Diencephalon (tissue), 1 donor: Measurements from ENCODE around the gene HSPB6. TPM values are rescaled to one million over a fixed set of nuclear protein-coding genes. Genes with fewer than 3 reads are reported as not detected.

Source experiments
- total RNA-seq: library from RNA; depleted of rRNA; stranded (reverse); fragments of >200 nt; gene quantifications from one replicate; pipeline ENCODE4 v1.2.3, GENCODE V29; 2014

The HSPB6 gene, protein sequence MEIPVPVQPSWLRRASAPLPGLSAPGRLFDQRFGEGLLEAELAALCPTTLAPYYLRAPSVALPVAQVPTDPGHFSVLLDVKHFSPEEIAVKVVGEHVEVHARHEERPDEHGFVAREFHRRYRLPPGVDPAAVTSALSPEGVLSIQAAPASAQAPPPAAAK
- total RNA-seq = 0.23 TPM

DNA sequence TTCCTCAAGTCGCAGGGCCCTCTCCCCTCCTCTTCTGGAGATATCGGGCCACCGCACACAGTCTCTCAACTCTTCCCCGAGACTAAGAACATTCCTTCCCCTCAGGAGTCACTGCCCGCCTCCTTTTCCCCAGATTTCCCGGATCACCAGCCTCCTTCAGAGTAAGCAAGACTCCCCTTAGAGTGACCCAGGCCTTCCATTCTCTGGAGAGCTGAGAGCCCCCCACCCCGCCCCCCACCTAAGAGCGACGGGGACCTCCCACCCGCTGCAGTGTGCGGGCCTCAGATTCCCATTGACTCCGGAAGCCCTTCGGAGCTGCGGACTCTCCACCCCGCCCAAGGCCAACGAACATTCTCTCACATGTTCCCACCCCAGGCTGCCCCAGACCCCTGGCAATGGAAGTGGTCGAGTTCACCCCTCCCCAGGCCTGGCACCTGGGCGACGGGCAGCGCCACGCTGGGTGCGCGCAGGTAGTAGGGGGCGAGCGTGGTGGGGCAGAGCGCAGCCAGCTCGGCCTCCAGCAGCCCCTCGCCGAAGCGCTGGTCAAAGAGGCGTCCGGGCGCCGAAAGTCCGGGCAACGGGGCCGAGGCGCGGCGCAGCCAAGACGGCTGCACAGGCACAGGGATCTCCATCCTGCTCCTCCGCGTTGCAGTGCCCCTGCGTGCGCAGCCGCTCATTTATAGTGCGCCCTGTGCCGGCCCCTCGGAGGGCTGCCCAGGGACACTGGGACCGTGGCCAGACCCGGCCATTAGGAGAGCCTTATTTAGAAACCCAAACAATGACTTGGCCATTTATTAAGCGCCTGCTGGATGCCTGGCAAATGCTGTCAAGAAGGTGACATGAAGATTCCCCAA is at the start of gene HSPB6:
HSPB6 (minus strand) TSS at position 653 of the 854 bp plus-strand sequence; CDS start at position 632, 21 bp downstream.

DNA sequence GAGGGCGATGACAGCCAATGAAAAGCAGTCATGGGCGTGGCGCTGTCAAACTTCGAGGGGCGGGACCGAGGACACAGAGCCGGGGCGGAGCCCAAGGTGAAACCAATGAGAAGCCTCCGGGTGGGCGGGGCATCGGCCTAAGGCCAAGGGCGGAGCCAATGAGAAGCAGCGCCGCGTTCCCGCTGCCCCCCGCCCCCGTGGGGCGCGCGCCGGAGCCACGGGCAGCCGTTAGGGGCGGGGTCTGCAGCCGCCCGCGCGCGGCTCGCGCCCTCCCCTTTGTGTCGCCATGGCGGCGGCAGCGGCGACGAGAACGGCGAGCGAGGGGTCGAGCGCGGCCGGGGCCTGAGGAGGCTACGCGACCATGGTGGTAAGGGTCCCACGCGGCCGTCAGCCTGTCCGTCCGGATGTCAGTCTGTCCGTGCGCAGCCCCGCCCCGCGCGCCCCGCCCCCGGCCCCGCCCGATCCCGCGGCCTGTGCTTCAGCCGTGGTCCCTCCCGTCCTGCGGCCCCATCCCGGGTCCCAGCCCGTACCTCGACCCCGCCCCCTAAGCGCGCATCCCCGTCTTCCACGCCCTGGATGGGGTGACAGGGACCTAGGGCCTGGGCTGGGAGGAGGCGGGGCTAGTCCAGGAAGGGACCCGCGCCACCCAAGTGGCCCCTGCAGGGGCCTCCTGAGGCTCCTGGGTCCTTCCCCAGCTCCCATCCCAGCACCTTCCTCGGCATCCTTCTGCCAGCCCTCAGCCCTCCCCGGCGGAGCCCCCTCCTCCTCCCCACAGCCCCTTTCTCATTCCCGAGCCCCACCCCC is 18.7 kb upstream of the HSPB6 start, which contains the start of gene ARHGAP33:
ARHGAP33 (plus strand) TSS at position 267 of the 804 bp plus-strand sequence; CDS start at position 362, 95 bp downstream.

DNA sequence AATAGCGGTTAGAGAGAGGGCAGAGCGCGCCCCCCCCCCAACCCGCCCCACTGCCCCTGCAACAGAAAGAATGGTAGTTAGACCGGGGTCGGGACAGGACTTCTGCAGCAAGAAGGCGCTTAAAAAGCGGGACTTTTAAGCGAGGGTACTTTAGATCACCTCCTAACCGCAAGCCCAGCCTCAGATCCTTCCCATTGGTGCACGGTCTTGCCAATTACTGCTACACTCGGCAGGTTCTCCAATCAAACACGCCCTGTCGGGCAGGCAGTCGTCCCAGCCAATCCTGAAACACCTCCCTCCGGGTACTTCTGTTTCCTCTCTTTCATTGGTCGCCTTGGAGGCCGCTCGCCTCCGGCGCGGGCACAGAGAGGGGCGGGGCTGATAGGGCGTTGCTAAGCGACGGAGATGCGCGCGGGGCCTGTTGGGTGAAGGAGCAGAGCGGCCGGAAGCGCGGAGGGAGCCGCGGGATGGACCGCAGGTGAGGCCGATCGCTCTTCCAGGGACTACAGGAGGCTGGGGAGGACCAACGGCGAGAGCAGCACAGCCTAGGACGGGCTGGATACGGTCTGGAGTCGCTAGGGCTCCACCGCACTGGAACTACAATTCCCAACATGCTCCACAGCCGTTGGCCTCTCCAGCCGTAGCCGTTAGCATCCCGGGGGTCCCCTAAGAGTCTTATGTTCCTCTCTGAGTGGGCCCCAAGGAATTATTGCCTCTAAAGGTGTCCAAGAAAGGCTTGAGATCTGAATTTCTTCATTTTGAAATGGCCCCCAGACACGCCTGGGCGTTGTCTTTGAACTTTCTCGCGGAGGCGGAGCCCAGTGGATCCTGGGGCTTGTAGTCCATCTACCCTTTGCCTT is 1.1 kb upstream of the HSPB6 start, which contains the start of gene PROSER3:
PROSER3 (plus strand) TSS at position 428 of the 860 bp plus-strand sequence; CDS start at position 468, 40 bp downstream.

DNA sequence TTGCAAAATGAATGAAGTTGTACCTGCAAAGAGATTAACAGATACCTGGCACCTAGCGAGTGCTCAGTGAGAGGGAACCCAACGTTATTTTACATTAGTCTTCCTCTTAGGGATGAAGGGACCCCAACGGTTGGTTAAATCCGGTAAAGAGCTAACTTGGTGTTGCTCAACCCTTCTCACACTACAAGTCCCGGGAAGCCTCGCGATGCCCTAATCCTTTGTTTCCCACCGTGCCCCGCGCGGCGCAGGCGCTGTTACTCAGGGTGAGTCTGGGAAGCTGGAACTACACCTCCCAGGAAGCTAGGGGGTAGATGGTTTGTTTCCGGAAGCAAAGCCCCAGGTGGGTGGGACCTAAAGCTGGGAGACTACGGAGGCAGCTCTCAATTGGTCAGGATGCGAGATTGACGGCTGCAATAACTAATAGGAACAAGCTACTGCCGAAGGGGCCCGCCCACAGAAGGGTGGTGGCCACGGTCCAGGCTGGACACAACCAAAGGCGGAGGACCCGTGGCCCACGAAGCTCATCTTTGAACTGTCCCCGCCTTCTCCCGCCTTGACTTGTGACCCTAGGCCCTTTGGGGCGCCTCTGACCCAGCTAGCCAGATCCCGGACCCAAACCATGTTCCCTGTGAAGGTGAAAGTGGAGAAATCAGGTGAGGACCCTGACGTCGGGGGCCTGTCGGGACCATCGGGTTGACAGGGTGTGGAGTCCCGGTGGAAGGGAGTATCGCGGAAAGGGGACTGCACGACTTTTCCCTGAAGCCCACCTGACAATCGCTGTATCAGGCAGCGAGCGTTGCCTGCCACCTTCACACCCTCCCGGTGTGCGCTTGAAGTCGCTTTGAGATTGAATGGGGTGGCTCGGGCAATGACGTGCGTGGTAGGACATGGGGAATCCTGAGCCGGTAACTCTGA is 8.5 kb downstream of the HSPB6 start, which contains the start of gene LIN37:
LIN37 (plus strand) TSS at position 471 of the 915 bp plus-strand sequence; CDS start at position 620, 149 bp downstream.

DNA sequence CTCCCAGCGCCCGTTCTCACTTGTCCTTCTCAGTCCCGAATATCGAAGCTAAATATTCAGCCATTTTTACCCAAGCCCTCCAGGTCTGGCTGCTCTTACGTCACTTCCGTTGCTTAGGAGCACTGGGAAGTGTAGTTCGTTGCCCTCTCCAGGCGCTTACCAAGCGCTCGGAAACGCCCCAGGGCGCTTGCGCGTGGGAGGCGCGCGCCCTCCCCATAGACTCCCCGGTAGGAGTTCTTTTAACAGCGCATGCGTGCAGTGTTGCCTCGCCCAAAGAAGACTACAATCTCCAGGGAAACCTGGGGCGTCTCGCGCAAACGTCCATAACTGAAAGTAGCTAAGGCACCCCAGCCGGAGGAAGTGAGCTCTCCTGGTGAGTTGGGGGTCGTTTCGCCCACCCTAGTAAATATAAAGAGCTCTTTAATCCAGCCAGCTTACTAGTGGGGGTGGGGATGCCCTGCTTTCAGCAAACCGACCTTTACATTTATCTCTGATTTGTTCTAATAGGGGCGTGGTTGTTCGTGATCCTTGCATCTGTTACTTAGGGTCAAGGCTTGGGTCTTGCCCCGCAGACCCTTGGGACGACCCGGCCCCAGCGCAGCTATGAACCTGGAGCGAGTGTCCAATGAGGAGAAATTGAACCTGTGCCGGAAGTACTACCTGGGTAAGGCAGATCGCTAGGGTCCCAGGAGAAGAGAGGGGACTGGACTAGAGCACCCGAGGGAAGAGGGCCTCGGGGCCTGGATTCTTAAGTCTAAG is 11.3 kb downstream of the HSPB6 start, which contains the start of the genes PSENEN and U2AF1L4:
PSENEN (plus strand) TSS at position 324 of the 759 bp plus-strand sequence; CDS start at position 604, 280 bp downstream.
U2AF1L4 (minus strand) TSS at position 91 of the 759 bp plus-strand sequence; CDS start at position 64, 27 bp downstream.

DNA sequence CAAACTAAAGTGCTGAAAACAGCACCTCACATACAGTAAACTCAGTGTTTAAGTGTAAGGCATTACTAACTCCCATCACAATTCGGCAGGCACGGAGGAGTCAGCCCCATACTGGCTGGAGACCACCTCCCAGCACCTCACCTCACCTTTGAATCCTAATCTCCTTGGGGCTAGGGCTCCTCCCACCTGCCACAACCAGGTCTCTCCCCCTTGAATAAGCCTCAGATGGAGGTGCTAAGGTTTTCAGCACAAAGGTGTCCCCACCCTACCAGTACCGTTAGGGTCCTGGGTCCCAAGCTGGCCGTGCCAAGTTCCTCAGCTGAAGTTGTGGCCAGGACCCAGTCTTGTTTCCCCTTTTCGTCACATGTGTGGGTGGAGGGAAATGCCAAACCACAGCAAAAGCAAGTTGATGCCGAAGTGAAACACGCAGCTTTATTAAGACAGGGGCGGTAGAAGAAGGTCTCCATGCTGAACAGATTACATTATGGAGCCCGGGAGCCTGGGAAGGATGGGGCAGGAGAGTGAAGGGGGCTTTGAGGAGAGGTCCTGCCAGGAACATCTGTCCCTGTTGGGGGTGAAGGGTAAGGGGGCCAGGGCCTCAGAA is 14.6 kb downstream of the HSPB6 start, which contains the start of gene IGFLR1:
IGFLR1 (minus strand) TSS at position 332 of the 604 bp plus-strand sequence. CDS start 1,272 bp downstream, outside the sequence.

DNA sequence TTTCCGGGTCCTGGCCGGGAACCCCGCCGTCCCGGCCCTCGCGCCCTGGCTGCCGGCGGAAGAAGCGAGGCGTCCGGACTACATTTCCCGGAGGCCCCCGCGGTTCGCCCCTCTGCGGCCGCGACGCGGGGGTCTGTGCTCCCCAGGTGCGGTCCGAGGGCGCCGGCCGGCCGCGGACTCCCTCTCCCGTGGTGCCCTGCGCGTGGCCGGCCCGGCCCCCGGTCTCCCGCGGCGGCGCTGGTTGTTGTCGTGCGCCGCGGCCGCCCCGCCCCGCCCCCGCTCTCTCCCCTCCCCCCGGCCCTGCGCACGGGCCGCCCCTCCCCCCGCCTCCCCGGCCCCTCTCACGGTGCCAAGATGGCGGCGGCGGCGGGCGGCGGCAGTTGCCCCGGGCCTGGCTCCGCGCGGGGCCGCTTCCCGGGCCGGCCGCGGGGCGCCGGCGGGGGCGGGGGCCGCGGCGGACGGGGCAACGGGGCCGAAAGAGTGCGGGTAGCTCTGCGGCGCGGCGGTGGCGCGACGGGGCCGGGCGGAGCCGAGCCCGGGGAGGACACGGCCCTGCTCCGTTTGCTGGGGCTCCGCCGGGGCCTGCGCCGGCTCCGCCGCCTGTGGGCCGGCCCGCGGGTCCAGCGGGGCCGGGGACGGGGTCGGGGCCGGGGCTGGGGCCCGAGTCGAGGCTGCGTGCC is 39.0 kb downstream of the HSPB6 start, which contains the start of gene KMT2B:
KMT2B (plus strand) TSS at position 339 of the 680 bp plus-strand sequence; CDS start at position 355, 16 bp downstream.

Other genes with a start within 250 kb of the HSPB6 start
- gene DMKN, start 243.4 kb downstream of the HSPB6 start, total RNA-seq = 15.5 TPM
- not detected for gene SBSN, start 228.7 kb downstream of the HSPB6 start, total RNA-seq
- gene GAPDHS, start 223.6 kb downstream of the HSPB6 start, total RNA-seq = not detected
- 61.1 TPM for gene TMEM147, start 211.4 kb downstream of the HSPB6 start, total RNA-seq
- gene ATP4A, start 193.4 kb downstream of the HSPB6 start, total RNA-seq = not detected
- gene PMIS2, start 170.9 kb downstream of the HSPB6 start, total RNA-seq = not detected
- 6.0 TPM for gene HAUS5, start 144.3 kb downstream of the HSPB6 start, total RNA-seq
- gene RBM42, start 128.0 kb downstream of the HSPB6 start, total RNA-seq = 18.2 TPM
- 0.46 TPM for gene ETV2, start 115.3 kb downstream of the HSPB6 start, total RNA-seq
- 199 TPM for gene COX6B1, start 108.7 kb downstream of the HSPB6 start, total RNA-seq
- not detected for gene UPK1A, start 90.5 kb downstream of the HSPB6 start, total RNA-seq
- gene ZBTB32, start 52.5 kb downstream of the HSPB6 start, total RNA-seq = not detected
- 6.2 TPM for gene KMT2B, start 39.0 kb downstream of the HSPB6 start, total RNA-seq
- gene IGFLR1, start 14.6 kb downstream of the HSPB6 start, total RNA-seq = 0.46 TPM
- 10.8 TPM for gene U2AF1L4, start 11.6 kb downstream of the HSPB6 start, total RNA-seq
- gene PSENEN, start 11.4 kb downstream of the HSPB6 start, total RNA-seq = 23.5 TPM
- gene LIN37, start 8.5 kb downstream of the HSPB6 start, total RNA-seq = 12.0 TPM
- gene PROSER3, start 1.1 kb upstream of the HSPB6 start, total RNA-seq = 5.5 TPM
- gene ARHGAP33, start 18.5 kb upstream of the HSPB6 start, total RNA-seq = 68.0 TPM
- not detected for gene PRODH2, start 55.8 kb upstream of the HSPB6 start, total RNA-seq
- gene NPHS1, start 95.5 kb upstream of the HSPB6 start, total RNA-seq = 0.46 TPM
- 1.8 TPM for gene KIRREL2, start 99.9 kb upstream of the HSPB6 start, total RNA-seq
- gene APLP1, start 111.5 kb upstream of the HSPB6 start, total RNA-seq = 328 TPM
- gene NFKBID, start 143.5 kb upstream of the HSPB6 start, total RNA-seq = 2.8 TPM
- gene HCST, start 145.5 kb upstream of the HSPB6 start, total RNA-seq = 0.92 TPM
- gene TYROBP, start 151.3 kb upstream of the HSPB6 start, total RNA-seq = 5.5 TPM
- gene LRFN3, start 179.3 kb upstream of the HSPB6 start, total RNA-seq = 21.2 TPM
- 17.3 TPM for gene SDHAF1, start 238.2 kb upstream of the HSPB6 start, total RNA-seq